SK-N-SH (cell line): ENCODE measurements around the gene PCDHGB1. TPM values are rescaled to one million over a fixed set of nuclear protein-coding genes. Genes with fewer than 3 reads are reported as not detected.

ENCODE experiments used
- CTCF ChIA-PET: fragments of 300-600, 350-600 bp; formaldehyde crosslinking; extraction: SDS; loops from one replicate; lab custom pipeline; 2021; lab: Yijun Ruan, JAX
- POLR2A ChIA-PET: fragments of 350-600 bp; sonication (Branson Sonifier 250); formaldehyde crosslinking; extraction: SDS; loops from one replicate; lab custom pipeline; 2020; ENCODE audit warnings: antibody characterized with exemption, inconsistent platforms; lab: Yijun Ruan, JAX
- DNase-seq: peaks from one replicate; pipeline ENCODE4 v3.0.0; 2012
- H2AFZ ChIP-seq: fragments of 200-600 bp; sonication (generic); 2 replicates; pipeline ENCODE4 v1.8.1; 2016; ENCODE audit warnings: antibody characterized with exemption, mild to moderate bottlenecking, low read depth
- H3F3A ChIP-seq: fragments of 200-600 bp; sonication (generic); replicated peaks from 2 replicates; pipeline ENCODE3; 2016; ENCODE audit warnings: antibody characterized with exemption, mild to moderate bottlenecking; ENCODE audit not compliant: insufficient read depth
- H3K27ac ChIP-seq, 2 experiments: fragments of 200-500 bp in 1 of 2; fragments of 200-600 bp in 1 of 2; sonication (Bioruptor generic) in 1 of 2; sonication (generic), shearing (Covaris generic) in 1 of 2; 2 replicates each; pipeline versions ENCODE4 v1.5.1 to v1.6.1; 2014 to 2016; ENCODE audit warnings: low read depth in 2 of 2, inconsistent platforms in 1 of 2, low read length in 1 of 2, mild to moderate bottlenecking in 1 of 2, mixed read lengths in 1 of 2
- H3K27me3 ChIP-seq: fragments of 200-600 bp; sonication (generic), shearing (Covaris generic); 2 replicates; pipeline ENCODE4 v1.6.1; 2016; ENCODE audit warnings: mixed run types; ENCODE audit not compliant: insufficient read depth
- H3K36me3 ChIP-seq, 2 experiments: fragments of 200-500 bp in 1 of 2; fragments of 200-600 bp in 1 of 2; sonication (Bioruptor generic) in 1 of 2; sonication (generic) in 1 of 2; replicated peaks in 1 of 2; 2 replicates each; pipeline versions ENCODE3 to v1.5.1; 2014 to 2016; ENCODE audit warnings: low read length in 1 of 2, mild to moderate bottlenecking in 1 of 2; ENCODE audit not compliant: insufficient read depth in 2 of 2, control insufficient read depth in 1 of 2
- H3K4me1 ChIP-seq, 2 experiments: fragments of 200-500 bp in 1 of 2; fragments of 200-600 bp in 1 of 2; sonication (Bioruptor generic) in 1 of 2; sonication (generic), shearing (Covaris generic) in 1 of 2; 2 replicates each; pipeline versions ENCODE4 v1.5.1 to v1.6.1; 2014 to 2016; ENCODE audit warnings: low read depth in 1 of 2, low read length in 1 of 2, mixed run types in 1 of 2; ENCODE audit not compliant: insufficient read depth in 2 of 2, control insufficient read depth in 1 of 2
- H3K4me2 ChIP-seq: fragments of 200-600 bp; sonication (generic), shearing (Covaris generic); 2 replicates; pipeline ENCODE4 v1.6.1; 2017; ENCODE audit warnings: mixed run types
- H3K4me3 ChIP-seq, 2 experiments: fragments of 200-500 bp in 1 of 2; fragments of 200-600 bp in 1 of 2; sonication (Bioruptor generic) in 1 of 2; sonication (generic), shearing (Covaris generic) in 1 of 2; 2 replicates each; pipeline versions ENCODE4 v1.5.1 to v1.8.1; 2014 to 2016; ENCODE audit warnings: low read depth in 2 of 2, inconsistent platforms in 1 of 2, low read length in 1 of 2, mild to moderate bottlenecking in 1 of 2, mixed read lengths in 1 of 2, moderate library complexity in 1 of 2
- H3K79me2 ChIP-seq: fragments of 200-600 bp; sonication (generic); 2 replicates; pipeline ENCODE4 v1.8.1; 2017; ENCODE audit warnings: mild to moderate bottlenecking; ENCODE audit not compliant: insufficient read depth
- H3K9ac ChIP-seq: fragments of 200-600 bp; sonication (generic); 2 replicates; pipeline ENCODE4 v1.6.1; 2017; ENCODE audit warnings: mixed run types
- H3K9me2 ChIP-seq: fragments of 200-600 bp; sonication (generic); 2 replicates; pipeline ENCODE4 v1.6.1; 2017; ENCODE audit warnings: mixed run types
- H3K9me3 ChIP-seq: fragments of 200-600 bp; sonication (generic); 2 replicates; pipeline ENCODE4 v1.6.1; 2017; ENCODE audit warnings: mixed run types, mild to moderate bottlenecking, moderate library complexity
- H4K20me1 ChIP-seq: fragments of 200-600 bp; sonication (generic); 2 replicates; pipeline ENCODE4 v1.6.1; 2017; ENCODE audit warnings: mild to moderate bottlenecking, mixed run types; ENCODE audit not compliant: insufficient read depth
- FOXM1 ChIP-seq: IDR thresholded peaks from 2 replicates; pipeline ENCODE4 v1.4.0; 2012; ENCODE audit warnings: low read depth, mild to moderate bottlenecking
- NRF1 ChIP-seq: IDR thresholded peaks from 2 replicates; pipeline ENCODE4 v1.6.1; 2012; ENCODE audit warnings: low read depth, mild to moderate bottlenecking, low read length
- RCOR1 ChIP-seq: fragments of 150-350 bp; IDR thresholded peaks from 2 replicates; pipeline ENCODE4 v1.6.1; 2017; ENCODE audit warnings: antibody characterized with exemption, low read length
- RXRA ChIP-seq: IDR thresholded peaks from 2 replicates; pipeline ENCODE4 v1.4.0; 2012; ENCODE audit warnings: low read depth, mild to moderate bottlenecking, borderline replicate concordance
- WGBS: methylation state at CpG from one replicate; pipeline ENCODE4 v1.1.6; 2017; ENCODE audit warnings: low lambda C conversion rate; 5-methylcytosine and 5-hydroxymethylcytosine counted together
- polyA plus RNA-seq, 3 experiments: library from polyadenylated mRNA; depleted of rRNA; stranded (reverse); fragments of >200 nt; gene quantifications; 2 replicates each; pipeline ENCODE4 v1.2.3, GENCODE V29; 2012
- TF ChIP-seq, protein P1 (sequence below): IDR thresholded peaks from 2 replicates; pipeline ENCODE4 v1.4.0; 2012; ENCODE audit warnings: low read depth, borderline replicate concordance
- TF ChIP-seq, protein P2 (sequence below): fragments of 150-350 bp; IDR thresholded peaks from 2 replicates; pipeline ENCODE4 v1.6.1; 2017; ENCODE audit warnings: antibody characterized with exemption, low read length, low read depth, borderline replicate concordance

Gene PCDHGB1
- polyA plus RNA-seq, 1 of the 3 experiments (the other 2 are of a cell fraction), result 0.77 TPM

DNA sequence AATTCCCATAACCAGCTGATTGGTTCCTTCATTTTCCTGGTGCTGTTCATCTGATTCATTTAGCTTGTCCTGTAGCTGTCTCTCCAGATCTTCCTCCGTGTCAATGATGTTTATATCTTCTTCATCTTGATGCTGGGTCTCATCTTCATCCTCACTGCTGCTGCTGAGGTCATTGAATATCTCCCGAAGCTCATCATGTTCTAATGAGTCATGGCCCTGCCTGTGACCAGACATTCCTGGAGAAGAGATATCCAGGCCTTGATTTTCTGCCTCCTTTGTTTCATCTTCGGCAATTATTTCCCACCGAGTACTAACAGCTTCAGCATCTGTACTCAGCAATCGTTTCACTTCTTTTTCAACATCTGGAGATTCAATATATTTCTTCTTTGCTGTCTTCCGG lies 30.7 kb upstream of the PCDHGB1 start:
- Histone ChIP-seq H3K36me3 (peaks cover 24 to 55% of the 10 kb centered on the region in 2 experiments), H3K27ac (no peak overlapping the region), H3K9me2 (no peaks in the 10 kb centered on the region), H3K4me1 (no peaks in the 10 kb centered on the region; a peak in 1 of 4 replicates), H3K79me2 (peaks cover 57% of the 10 kb centered on the region), H4K20me1 (peaks cover 3% of the 10 kb centered on the region; the same call in 1 of the 2 replicates), H3K27me3 (no peaks in the 10 kb centered on the region), H3K9ac (no peak overlapping the region), H3K4me3 (peak overlapping the region; percentile 80 to 92; a peak in 3 of 4 replicates), H3K9me3 (peaks cover 36% of the 10 kb centered on the region), H3K4me2 (no peak overlapping the region), H3F3A (peaks cover 20% of the 10 kb centered on the region), H2AFZ (no peak overlapping the region)
- no peak for DNase-seq
- POLR2A ChIA-PET, result interaction anchor here (1.2 kb wide), 1 partner anchor 242 kb away, joined by 4 read pairs; no protein-coding TSS in a partner anchor
- CTCF ChIA-PET, result interaction anchor here (1.0 to 5.4 kb wide), 17 partner anchors 10 to 278 kb away, joined by 3 to 36 read pairs (median 6); partner anchors contain the start of genes PCDHB15, PCDHB9, PCDHGA1 and PCDHGA11
- TF ChIP-seq NRF1, result no peak
- TF ChIP-seq, all 33 proteins: peak for 0
- 95% methylated on average over 6 of the region's 6 CpGs for WGBS

DNA sequence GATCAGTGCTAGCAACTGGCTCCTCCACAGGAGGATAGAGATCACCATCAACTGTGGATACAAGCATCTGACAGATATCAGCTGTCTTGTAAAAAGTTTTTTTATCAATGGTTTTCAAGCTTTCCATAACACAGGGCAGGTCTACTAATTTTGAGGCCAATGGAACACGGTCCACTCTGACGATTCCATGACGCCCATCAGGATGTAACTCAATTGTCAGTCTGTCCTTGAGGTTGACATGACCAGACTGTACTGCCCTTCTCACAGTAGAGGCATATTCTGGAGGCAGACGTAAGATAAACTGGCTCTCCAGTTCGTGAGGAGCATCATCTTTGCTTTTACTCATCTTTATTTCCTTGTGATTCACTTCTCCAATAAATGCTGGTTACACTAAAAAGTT lies 30.2 kb upstream of the PCDHGB1 start:
- TF ChIP-seq FOXM1, result no peak
- TF ChIP-seq, protein P1, sequence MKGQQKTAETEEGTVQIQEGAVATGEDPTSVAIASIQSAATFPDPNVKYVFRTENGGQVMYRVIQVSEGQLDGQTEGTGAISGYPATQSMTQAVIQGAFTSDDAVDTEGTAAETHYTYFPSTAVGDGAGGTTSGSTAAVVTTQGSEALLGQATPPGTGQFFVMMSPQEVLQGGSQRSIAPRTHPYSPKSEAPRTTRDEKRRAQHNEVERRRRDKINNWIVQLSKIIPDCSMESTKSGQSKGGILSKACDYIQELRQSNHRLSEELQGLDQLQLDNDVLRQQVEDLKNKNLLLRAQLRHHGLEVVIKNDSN, result no peak
- TF ChIP-seq, protein P2, sequence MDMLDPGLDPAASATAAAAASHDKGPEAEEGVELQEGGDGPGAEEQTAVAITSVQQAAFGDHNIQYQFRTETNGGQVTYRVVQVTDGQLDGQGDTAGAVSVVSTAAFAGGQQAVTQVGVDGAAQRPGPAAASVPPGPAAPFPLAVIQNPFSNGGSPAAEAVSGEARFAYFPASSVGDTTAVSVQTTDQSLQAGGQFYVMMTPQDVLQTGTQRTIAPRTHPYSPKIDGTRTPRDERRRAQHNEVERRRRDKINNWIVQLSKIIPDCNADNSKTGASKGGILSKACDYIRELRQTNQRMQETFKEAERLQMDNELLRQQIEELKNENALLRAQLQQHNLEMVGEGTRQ, result no peak
- TF ChIP-seq RCOR1, result no peak
- TF ChIP-seq RXRA, result no peak
- TF ChIP-seq, all 33 proteins: peak for 0
- WGBS, result 60% methylated on average over 5 of the region's 5 CpGs
- no peaks in the 10 kb centered on the region for H3K9me2 ChIP-seq
- H3K36me3 ChIP-seq, result peaks cover 24 to 50% of the 10 kb centered on the region in 2 experiments
- peak overlapping the region; percentile 58; the same call in 1 of the 2 replicates for H3K4me2 ChIP-seq
- H3K27me3 ChIP-seq, result no peaks in the 10 kb centered on the region
- peaks cover 53% of the 10 kb centered on the region for H3K79me2 ChIP-seq
- CTCF ChIA-PET, result interaction anchor here (0.7 to 5.4 kb wide), 37 partner anchors 10 to 762 kb away, joined by 3 to 36 read pairs (median 4); partner anchors contain the start of genes PCDHB14, PCDHB15, PCDHB6 and PCDHGA1
- peak overlapping the region in 1 of 2 experiments; percentile 96; a peak in 1 of 4 replicates for H3K27ac ChIP-seq
- H3K4me3 ChIP-seq, result peak overlapping the region; percentile 80 to 92
- no peak overlapping the region for H2AFZ ChIP-seq
- H3F3A ChIP-seq, result peaks cover 17% of the 10 kb centered on the region
- peaks cover 36% of the 10 kb centered on the region for H3K9me3 ChIP-seq
- POLR2A ChIA-PET, result interaction anchor here (1.2 to 1.8 kb wide), 4 partner anchors 137 to 244 kb away, joined by 4 to 16 read pairs (median 7); partner anchors contain the start of gene PCDHB16
- DNase-seq, result no peak
- peak overlapping the region; percentile 89; the same call in 1 of the 2 replicates for H3K9ac ChIP-seq
- no peaks in the 10 kb centered on the region; a peak in 1 of 4 replicates for H3K4me1 ChIP-seq
- H4K20me1 ChIP-seq, result 0 out of 2 replicates have a peak, but pooled peaks cover 3% of the 10 kb centered on the region
